Measurements from ENCODE around the gene WNT3A.

DNA sequence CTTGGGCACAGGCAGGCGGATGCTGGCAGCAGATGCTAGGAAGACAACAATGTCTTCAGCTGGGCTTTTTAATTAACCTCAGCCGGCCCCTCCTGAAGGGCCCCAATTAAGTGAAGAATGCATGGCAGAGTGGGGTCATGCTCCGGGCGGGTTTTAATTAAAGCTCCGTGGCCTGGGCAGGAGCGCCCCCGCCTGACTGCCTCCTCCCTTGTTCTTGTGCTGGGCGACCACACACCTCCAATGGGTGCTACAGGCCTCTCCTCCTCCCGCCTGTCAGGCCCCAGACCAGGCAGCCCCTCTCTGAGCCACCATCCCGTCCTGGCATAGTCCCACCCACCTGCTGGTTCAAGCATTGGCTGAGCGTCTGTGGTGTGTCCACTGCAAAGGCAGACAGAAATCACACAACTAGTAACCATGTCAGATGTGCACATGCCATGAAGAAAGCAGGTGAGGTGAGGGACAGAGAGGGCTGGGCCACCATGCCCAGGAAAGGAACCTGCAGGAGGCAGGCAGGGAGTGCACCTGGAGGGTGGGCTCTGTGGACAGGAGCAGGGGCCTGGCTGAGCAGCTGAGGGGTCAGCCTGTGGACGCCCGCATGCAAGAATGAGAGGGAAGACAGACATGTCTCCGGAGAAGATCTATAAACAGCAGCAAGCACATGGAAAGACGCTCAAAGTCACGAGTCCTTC lies 67.2 kb downstream of the WNT3A start:
- TF ChIP-seq, protein P1, sequence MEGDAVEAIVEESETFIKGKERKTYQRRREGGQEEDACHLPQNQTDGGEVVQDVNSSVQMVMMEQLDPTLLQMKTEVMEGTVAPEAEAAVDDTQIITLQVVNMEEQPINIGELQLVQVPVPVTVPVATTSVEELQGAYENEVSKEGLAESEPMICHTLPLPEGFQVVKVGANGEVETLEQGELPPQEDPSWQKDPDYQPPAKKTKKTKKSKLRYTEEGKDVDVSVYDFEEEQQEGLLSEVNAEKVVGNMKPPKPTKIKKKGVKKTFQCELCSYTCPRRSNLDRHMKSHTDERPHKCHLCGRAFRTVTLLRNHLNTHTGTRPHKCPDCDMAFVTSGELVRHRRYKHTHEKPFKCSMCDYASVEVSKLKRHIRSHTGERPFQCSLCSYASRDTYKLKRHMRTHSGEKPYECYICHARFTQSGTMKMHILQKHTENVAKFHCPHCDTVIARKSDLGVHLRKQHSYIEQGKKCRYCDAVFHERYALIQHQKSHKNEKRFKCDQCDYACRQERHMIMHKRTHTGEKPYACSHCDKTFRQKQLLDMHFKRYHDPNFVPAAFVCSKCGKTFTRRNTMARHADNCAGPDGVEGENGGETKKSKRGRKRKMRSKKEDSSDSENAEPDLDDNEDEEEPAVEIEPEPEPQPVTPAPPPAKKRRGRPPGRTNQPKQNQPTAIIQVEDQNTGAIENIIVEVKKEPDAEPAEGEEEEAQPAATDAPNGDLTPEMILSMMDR (IDR thresholded peaks at IDR 0.05), result peak in 1 of 4 donors; percentile 8
- no peak for TF ChIP-seq POLR2A (IDR thresholded peaks at IDR 0.05)

Data from right lobe of liver (tissue), 4 donors.